Transverse colon (tissue), 4 donors: ENCODE data around the gene ZSCAN26. TPM values are rescaled to one million over a fixed set of nuclear protein-coding genes. Genes with fewer than 3 reads are reported as not detected.
"Not testable (repeated sequence)": the region's sequence is repeated elsewhere in the genome, so short reads cannot be mapped to it uniquely, and the experiment has no call there.

ENCODE experiments used
- DNase-seq: peaks from one replicate; pipeline ENCODE4 v3.0.0-alpha.2; 2019
- H3K27ac ChIP-seq, 4 donors: fragments of 200-600 bp; sonication (generic); 2 replicates each; pipeline ENCODE4 v1.5.1; 2016 to 2018; ENCODE audit warnings: inconsistent platforms in 4 of 4
- H3K27me3 ChIP-seq: fragments of 200-600 bp; sonication (generic); 2 replicates; pipeline ENCODE4 v1.5.1; 2017; ENCODE audit warnings: inconsistent platforms
- H3K36me3 ChIP-seq, 4 donors: fragments of 200-600 bp; sonication (generic); 2 replicates each; pipeline ENCODE4 v1.5.1; 2017 to 2019; ENCODE audit warnings: inconsistent platforms in 4 of 4
- H3K4me1 ChIP-seq, 4 donors: fragments of 200-600 bp; sonication (generic); 2 replicates each; pipeline ENCODE4 v1.5.1; 2017 to 2020; ENCODE audit warnings: inconsistent platforms in 4 of 4
- H3K4me3 ChIP-seq, 4 donors: fragments of 200-600 bp; sonication (generic); 1 replicate in 1 of 4; 2 replicates in 3 of 4; pipeline versions ENCODE4 v1.5.1 to v1.6.1; 2017 to 2019; ENCODE audit warnings: inconsistent platforms in 4 of 4
- H3K9me3 ChIP-seq, 2 donors: fragments of 200-600 bp; sonication (generic); 2 replicates each; pipeline ENCODE4 v1.5.1; 2017 to 2019; ENCODE audit warnings: inconsistent platforms in 2 of 2
- CTCF ChIP-seq, 5 experiments: fragments of 200-600 bp in 3 of 5; fragments of 450-650 bp in 2 of 5; sonication (generic) in 3 of 5; IDR thresholded peaks; 1 replicate in 2 of 5; 2 replicates in 3 of 5; pipeline ENCODE4 v1.5.1; 2016 to 2017; ENCODE audit warnings: antibody characterized with exemption in 5 of 5, inconsistent platforms in 3 of 5, mild to moderate bottlenecking in 2 of 5, moderate library complexity in 1 of 5
- EP300 ChIP-seq: sonication (generic); formaldehyde crosslinking; IDR thresholded peaks from one replicate; pipeline ENCODE4 v1.6.1; 2017; ENCODE audit warnings: antibody characterized with exemption, low read depth
- POLR2A ChIP-seq: fragments of 450-650 bp; IDR thresholded peaks from one replicate; pipeline ENCODE4 v1.6.1; 2016; ENCODE audit warnings: antibody characterized with exemption, mild to moderate bottlenecking, moderate library complexity
- POLR2AphosphoS5 ChIP-seq, 3 donors: sonication (generic); formaldehyde crosslinking; IDR thresholded peaks; one replicate each; pipeline ENCODE4 v1.6.1; 2016; ENCODE audit warnings: antibody characterized with exemption in 3 of 3
- WGBS, 2 donors: methylation state at CpG; one replicate each; pipeline ENCODE4 v1.1.5; 2018; ENCODE audit warnings: low coverage in 1 of 2; 5-methylcytosine and 5-hydroxymethylcytosine counted together
- in situ Hi-C, 4 donors: fragments of 200-750 bp; cut with MboI; loops; one replicate each; pipeline versions ENCODE4 v1.15.0 to v1.15.1; 2017; ENCODE audit warnings: low sequenced_read_pairs in 3 of 4, low pct_ligation_motif_present in 1 of 4, low pct_unique_long_range_greater_than_20kb in 1 of 4
- intact Hi-C: fragments of 100-400 bp; cut with DNase I; formaldehyde crosslinking; loops from one replicate; pipeline ENCODE4 v1.15.1; 2023; ENCODE audit warnings: low total_unique reads
- total RNA-seq, 4 donors: library from RNA; depleted of rRNA; stranded (reverse); fragments of >200 nt; gene quantifications; one replicate each; pipeline ENCODE4 v1.1.0, GENCODE V29; 2016

ZSCAN26 gene
- total RNA-seq, 4 donors from 2014 or later, result 13.9 to 19.4 (median 17.6) TPM

GRCh38 chr6:28296520-28297060 lies 29.6 kb downstream of the ZSCAN26 start:
- no peak overlapping the region for H3K4me3 ChIP-seq
- no peak overlapping the region for H3K27ac ChIP-seq
- intact Hi-C loops (no loop called here), in situ Hi-C loops (no loop called here)
- H3K36me3 ChIP-seq, result no peaks in the 10 kb centered on the region
- H3K4me1 ChIP-seq, result no peaks in the 10 kb centered on the region
- TF ChIP-seq CTCF (IDR thresholded peaks at IDR 0.05), result no peak
- TF ChIP-seq POLR2A, result no peak
- no peak for TF ChIP-seq EP300
- no peak for TF ChIP-seq POLR2AphosphoS5 (IDR thresholded peaks at IDR 0.05)
- WGBS, 2 donors, result 87% methylated on average over 7 of the region's 7 CpGs; no CpG with 5 or more reads in 1 of the 2 donors
- H3K9me3 ChIP-seq, result no peaks in the 10 kb centered on the region
- no peak for DNase-seq
- no peaks in the 10 kb centered on the region for H3K27me3 ChIP-seq

- in situ Hi-C loops, result no loop called here
- H3K4me1 ChIP-seq, result no peaks in the 10 kb centered on the region
- peaks cover 4 to 10% of the 10 kb centered on the region in 2 donors for H3K9me3 ChIP-seq
- DNase-seq, result no peak
- no peak overlapping the region for H3K4me3 ChIP-seq
- TF ChIP-seq POLR2AphosphoS5 (IDR thresholded peaks at IDR 0.05), result no peak
- TF ChIP-seq EP300, result no peak
- no peak for TF ChIP-seq POLR2A
- TF ChIP-seq CTCF (IDR thresholded peaks at IDR 0.05), result no peak
- H3K27ac ChIP-seq, result no peak overlapping the region
- H3K27me3 ChIP-seq, result no peaks in the 10 kb centered on the region
- intact Hi-C loops, result no loop called here
- WGBS, 2 donors, result 73 to 76% methylated on average over 2 to 3 of the region's 3 CpGs
- H3K36me3 ChIP-seq, result no peaks in the 10 kb centered on the region
Observed at GRCh38 chr6:28303570-28303969, 36.6 kb downstream of the ZSCAN26 start.

GRCh38 chr6:28306363-28306762 lies 39.4 kb downstream of the ZSCAN26 start:
- DNase-seq, intact Hi-C loops: not testable (repeated sequence)

GRCh38 chr6:28311139-28311823 lies 44.3 kb downstream of the ZSCAN26 start:
- Histone ChIP-seq H3K27me3 (no peaks in the 10 kb centered on the region), H3K27ac (no peak overlapping the region), H3K36me3 (no peaks in the 10 kb centered on the region), H3K4me1 (no peaks in the 10 kb centered on the region), H3K9me3 (peaks cover 3 to 10% of the 10 kb centered on the region in 2 donors), H3K4me3 (no peak overlapping the region)
- TF ChIP-seq CTCF (IDR thresholded peaks at IDR 0.05) (no peak), POLR2A (no peak), POLR2AphosphoS5 (IDR thresholded peaks at IDR 0.05) (no peak), EP300 (no peak)
- in situ Hi-C loops, result no loop called here
- WGBS, 2 donors, result 70 to 82% methylated on average over 3 to 9 of the region's 9 CpGs
- intact Hi-C loops, result no loop called here
- DNase-seq, result no peak

More at GRCh38 chr6:28306363-28306762, 39.4 kb downstream of the ZSCAN26 start:
- H3K27me3 ChIP-seq, H3K36me3 ChIP-seq, H3K4me3 ChIP-seq, H3K27ac ChIP-seq, in situ Hi-C loops, H3K4me1 ChIP-seq: not testable (repeated sequence)
- H3K9me3 ChIP-seq, result peaks cover 4 to 10% of the 10 kb centered on the region in 2 donors
